Fibroblast of the aortic adventitia (primary cell): ENCODE results near the gene BMF. TPM values are rescaled to one million over a fixed set of nuclear protein-coding genes. Genes with fewer than 3 reads are reported as not detected.
"Not testable (repeated sequence)": the region's sequence is repeated elsewhere in the genome, so short reads cannot be mapped to it uniquely, and the experiment has no call there.

Experiments
- DNase-seq: peaks from one replicate; pipeline ENCODE4 v3.0.0-alpha.2; 2010; ENCODE audit warnings: low read depth
- H3K4me3 ChIP-seq: 2 replicates; pipeline ENCODE4 v1.5.1; 2011; ENCODE audit warnings: low read depth, mild to moderate bottlenecking, control low read depth, low read length, moderate library complexity
- CTCF ChIP-seq: IDR thresholded peaks from 2 replicates; pipeline ENCODE4 v1.5.1; 2011; ENCODE audit warnings: mild to moderate bottlenecking, low read length, control low read depth, inconsistent platforms; ENCODE audit not compliant: insufficient read depth
- total RNA-seq: library from RNA; depleted of rRNA; stranded (reverse); fragments of >200 nt; gene quantifications from 2 replicates; pipeline ENCODE4 v1.2.3, GENCODE V29; 2012; ENCODE audit warnings: low replicate concordance

BMF gene
- total RNA-seq, 1 donor: 2.3 TPM

GRCh38 chr15:40136470-40137302, 28.0 kb upstream of the BMF start:
- no peak for TF ChIP-seq CTCF

DNA sequence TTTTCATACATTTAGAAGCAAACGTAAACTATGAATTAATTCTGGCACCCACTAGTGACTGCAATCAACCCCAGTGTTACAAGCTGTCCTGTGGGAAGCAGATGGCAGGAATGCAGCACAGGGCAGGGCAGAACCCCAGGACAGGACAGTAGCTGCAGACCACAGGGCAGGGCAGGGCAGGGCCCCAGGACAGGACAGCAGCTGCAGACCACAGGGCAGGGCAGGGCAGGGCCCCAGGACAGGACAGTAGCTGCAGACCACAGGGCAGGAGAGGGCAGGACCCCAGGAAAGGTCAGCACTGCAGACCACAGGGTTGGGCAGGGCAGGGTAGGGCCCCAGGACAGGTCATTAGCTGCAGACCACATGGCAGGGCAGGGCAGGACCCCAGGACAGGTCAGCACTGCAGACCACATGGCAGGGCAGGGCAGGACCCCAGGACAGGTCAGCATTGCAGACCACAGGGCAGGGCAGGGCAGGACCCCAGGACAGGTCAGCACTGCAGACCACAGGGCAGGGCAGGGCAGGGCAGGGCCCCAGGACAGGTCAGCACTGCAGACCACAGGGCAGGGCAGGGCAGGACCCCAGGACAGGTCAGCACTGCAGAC, 27.3 kb upstream of the BMF start:
- not testable (repeated sequence) for H3K4me3 ChIP-seq, DNase-seq

More at GRCh38 chr15:40136470-40137302, 28.0 kb upstream of the BMF start:
- DNase-seq: no peak
- no peak overlapping the region for H3K4me3 ChIP-seq

- TF ChIP-seq CTCF: no peak
- H3K4me3 ChIP-seq: no peak overlapping the region
- DNase-seq: no peak
Observed at GRCh38 chr15:40134885-40135284, 26.2 kb upstream of the BMF start.

DNA sequence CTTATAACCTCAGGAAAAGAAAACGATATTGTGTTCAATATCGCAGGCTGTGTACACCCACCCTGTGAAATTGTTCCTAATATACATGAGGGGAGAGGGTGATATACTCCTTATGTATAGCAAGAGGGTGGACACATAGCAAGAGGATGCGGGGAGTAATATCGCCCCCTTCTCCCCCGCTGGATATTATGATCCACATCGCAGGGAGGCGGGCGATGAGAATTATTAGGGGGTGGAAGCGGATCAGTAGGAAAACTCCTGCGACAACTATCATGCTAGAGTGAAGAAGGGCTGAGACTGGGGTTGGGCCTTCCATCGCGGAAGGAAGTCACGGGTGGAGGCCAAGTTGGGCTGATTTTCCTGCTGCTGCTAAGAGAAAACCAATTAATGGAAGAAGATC, 24.9 kb upstream of the BMF start:
- no peak for TF ChIP-seq CTCF
- no peak overlapping the region for H3K4me3 ChIP-seq
- no peak for DNase-seq

DNA sequence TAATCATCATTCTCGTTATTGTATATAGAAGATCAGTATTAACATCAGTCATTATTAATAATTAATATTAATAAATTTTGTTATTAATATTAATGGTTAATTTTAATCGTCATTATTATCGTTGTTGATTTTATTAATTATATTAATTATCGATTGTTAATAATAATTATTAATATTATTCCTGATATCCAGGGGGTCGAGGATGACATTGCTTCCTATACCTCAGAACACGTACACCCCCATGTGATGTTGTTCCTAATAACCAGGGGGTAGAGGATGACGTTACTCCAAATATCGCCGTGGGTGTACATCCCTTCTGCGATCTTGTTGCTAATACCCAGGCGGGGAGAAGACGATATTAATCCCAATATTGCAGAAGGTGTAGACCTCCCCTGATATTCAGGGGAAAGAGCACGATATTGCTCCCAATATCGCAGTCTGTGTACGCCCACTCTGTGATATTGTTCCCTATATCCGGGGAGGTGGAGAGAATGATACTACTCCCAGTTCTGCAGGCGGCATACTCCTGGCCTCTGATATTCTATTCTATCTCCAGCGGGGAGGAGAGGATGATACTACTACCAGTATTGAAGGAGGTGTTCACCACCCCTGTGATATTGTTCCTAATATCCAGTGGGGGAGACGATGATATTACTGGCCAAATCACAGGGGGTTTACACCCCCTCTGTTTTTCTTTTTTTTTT, 22.3 kb upstream of the BMF start:
- no peak for DNase-seq

GRCh38 chr15:40130118-40130517, 21.4 kb upstream of the BMF start:
- DNase-seq: no peak
- TF ChIP-seq CTCF: no peak
- H3K4me3 ChIP-seq: no peak overlapping the region

More for the DNA sequence above, 22.3 kb upstream of the BMF start:
- TF ChIP-seq CTCF: no peak
- no peak overlapping the region for H3K4me3 ChIP-seq
